ENCODE results near the gene ARG1.
A peak's percentile ranks its signal among the peaks of the same experiment; 100 is the strongest.

Gene ARG1

GRCh38 chr6:131631625-131632289, 58.7 kb downstream of the ARG1 start:
- TF ChIP-seq ZFX (IDR thresholded peaks at IDR 0.05) (no peak), CTCF (conservative IDR thresholded peaks at IDR 0.05) (no peak)
- H3K27ac ChIP-seq: peak overlapping the region; percentile 84
